HCT116 (cell line): ENCODE results near the gene MFSD6. TPM values are rescaled to one million over a fixed set of nuclear protein-coding genes. Genes with fewer than 3 reads are reported as not detected.
"Not testable (repeated sequence)": the region's sequence is repeated elsewhere in the genome, so short reads cannot be mapped to it uniquely, and the experiment has no call there.

Source experiments
- ATAC-seq: fragments of 200-7000 bp; cut with Tn5 transposase; 2 replicates; pipeline ENCODE4 v1.9.1; 2020; ENCODE audit warnings: mild to moderate bottlenecking, moderate library complexity
- BruUV-seq: library from RNA; stranded (reverse); fragments of 400-500 nt; replicated peaks from 2 replicates; lab custom pipeline; 2021; lab: Mats Ljungman, UMichigan
- CTCF ChIA-PET: fragments of 300-600 bp; sonication (Branson Sonifier 250); formaldehyde crosslinking; loops from one replicate; lab custom pipeline; 2021; ENCODE audit warnings: antibody characterized with exemption; lab: Charles Lee
- POLR2A ChIA-PET: fragments of 300-600, 350-600 bp; sonication (Branson Sonifier 250); formaldehyde crosslinking; loops from one replicate; lab custom pipeline; 2021; ENCODE audit warnings: antibody characterized with exemption; lab: Charles Lee
- RAD21 ChIA-PET, 2 experiments: fragments of 300-600 bp; sonication (Branson Sonifier 250); formaldehyde crosslinking; loops; one replicate each; lab custom pipeline; 2023; ENCODE audit warnings: low total read pairs in 2 of 2; ENCODE audit not compliant: uncharacterized antibody in 2 of 2, unreplicated experiment in 2 of 2, low non-redundant PET in 1 of 2; lab: Charles Lee
- DNase-seq: peaks from one replicate; pipeline ENCODE4 v3.0.0-alpha.2; 2010; ENCODE audit warnings: low read depth, low spot score
- H2AFZ ChIP-seq: fragments of 200-600 bp; shearing (Covaris generic), sonication (generic); 2 replicates; pipeline ENCODE4 v1.6.1; 2017; ENCODE audit warnings: low read depth, mixed run types, mixed read lengths, antibody characterized with exemption, low read length; ENCODE audit not compliant: poor library complexity, severe bottlenecking
- H3K27ac ChIP-seq: 2 replicates; pipeline ENCODE4 v1.5.1; 2012; ENCODE audit warnings: low read depth, low read length
- H3K27me3 ChIP-seq: fragments of 200-600 bp; sonication (generic); 2 replicates; pipeline ENCODE4 v1.6.1; 2016; ENCODE audit warnings: mixed run types, low read length, mixed read lengths; ENCODE audit not compliant: insufficient read depth
- H3K36me3 ChIP-seq, 2 experiments: fragments of 200-500 bp in 1 of 2; fragments of 200-600 bp in 1 of 2; sonication (Bioruptor generic) in 1 of 2; sonication (generic) in 1 of 2; 2 replicates each; pipeline versions ENCODE4 v1.5.1 to v1.6.1; 2014 to 2016; ENCODE audit warnings: low read length in 2 of 2, inconsistent platforms in 1 of 2, mixed read lengths in 1 of 2, mixed run types in 1 of 2; ENCODE audit not compliant: insufficient read depth in 2 of 2, control insufficient read depth in 1 of 2
- H3K4me1 ChIP-seq, 2 experiments: fragments of 200-600 bp in 1 of 2; sonication (generic) in 1 of 2; 2 replicates each; pipeline versions ENCODE4 v1.5.1 to v1.6.1; 2012 to 2017; ENCODE audit warnings: low read length in 2 of 2, inconsistent platforms in 1 of 2, mild to moderate bottlenecking in 1 of 2, mixed read lengths in 1 of 2, mixed run types in 1 of 2, moderate library complexity in 1 of 2; ENCODE audit not compliant: insufficient read depth in 2 of 2, control insufficient read depth in 1 of 2
- H3K4me2 ChIP-seq: fragments of 200-600 bp; sonication (generic); 2 replicates; pipeline ENCODE4 v1.6.1; 2017; ENCODE audit warnings: mixed run types, low read length, mixed read lengths
- H3K4me3 ChIP-seq, 2 experiments: fragments of 200-600 bp in 1 of 2; sonication (generic) in 1 of 2; replicated peaks in 1 of 2; 2 replicates each; pipeline ENCODE4 v1.5.1; 2011 to 2016; ENCODE audit warnings: low read length in 2 of 2, control low read depth in 1 of 2, low read depth in 1 of 2, mild to moderate bottlenecking in 1 of 2, mixed read lengths in 1 of 2, mixed run types in 1 of 2
- H3K79me2 ChIP-seq: fragments of 200-600 bp; sonication (generic); 2 replicates; pipeline ENCODE4 v1.6.1; 2017; ENCODE audit warnings: mild to moderate bottlenecking, mixed run types, low read length, moderate library complexity, mixed read lengths; ENCODE audit not compliant: insufficient read depth
- H3K9ac ChIP-seq: fragments of 200-600 bp; sonication (generic); 2 replicates; pipeline ENCODE4 v1.6.1; 2016; ENCODE audit warnings: low read length, mixed read lengths
- H3K9me2 ChIP-seq: fragments of 200-600 bp; sonication (generic), shearing (Covaris generic); 2 replicates; pipeline ENCODE4 v1.6.1; 2017; ENCODE audit warnings: mixed run types, mild to moderate bottlenecking, moderate library complexity; ENCODE audit not compliant: insufficient read depth
- H3K9me3 ChIP-seq, 2 experiments: fragments of 200-500 bp in 1 of 2; fragments of 200-600 bp in 1 of 2; sonication (Bioruptor generic) in 1 of 2; sonication (generic) in 1 of 2; 2 replicates each; pipeline ENCODE4 v1.6.1; 2014 to 2017; ENCODE audit warnings: low read length in 2 of 2, mixed read lengths in 2 of 2, inconsistent platforms in 1 of 2, low read depth in 1 of 2, mild to moderate bottlenecking in 1 of 2, mixed run types in 1 of 2, moderate library complexity in 1 of 2; ENCODE audit not compliant: control insufficient read depth in 1 of 2, insufficient read depth in 1 of 2
- H4K20me1 ChIP-seq: fragments of 200-600 bp; sonication (generic), shearing (Covaris generic); 2 replicates; pipeline ENCODE4 v1.6.1; 2017; ENCODE audit warnings: mixed run types, mild to moderate bottlenecking, moderate library complexity; ENCODE audit not compliant: insufficient read depth
- CBX3 ChIP-seq: IDR thresholded peaks from 2 replicates; pipeline ENCODE4 v1.6.1; 2012; ENCODE audit warnings: low read depth
- CTCF ChIP-seq, 3 experiments: fragments of 200-600 bp in 1 of 3; sonication (generic) in 1 of 3; IDR thresholded peaks in 2 of 3; conservative IDR thresholded peaks in 1 of 3; 2 replicates each; pipeline ENCODE4 v1.5.1; 2012 to 2017; ENCODE audit warnings: low read depth in 2 of 3, low read length in 2 of 3, antibody characterized with exemption in 1 of 3, borderline replicate concordance in 1 of 3, control low read depth in 1 of 3, mild to moderate bottlenecking in 1 of 3, mixed read lengths in 1 of 3, mixed run types in 1 of 3, moderate library complexity in 1 of 3; ENCODE audit not compliant: insufficient read depth in 1 of 3
- EGR1 ChIP-seq: IDR thresholded peaks from 2 replicates; pipeline ENCODE4 v1.6.1; 2012; ENCODE audit warnings: low read depth
- ELF1 ChIP-seq: IDR thresholded peaks from 2 replicates; pipeline ENCODE4 v1.6.1; 2012; ENCODE audit warnings: low read depth, borderline replicate concordance
- EZH2phosphoT487 ChIP-seq: fragments of 200-600 bp; IDR thresholded peaks from 2 replicates; pipeline ENCODE4 v1.6.1; 2018; ENCODE audit warnings: antibody characterized with exemption, borderline replicate concordance
- FOSL1 ChIP-seq: IDR thresholded peaks from 2 replicates; pipeline ENCODE4 v1.6.1; 2012; ENCODE audit warnings: low read depth
- POLR2AphosphoS5 ChIP-seq: IDR thresholded peaks from 2 replicates; pipeline ENCODE4 v1.6.1; 2011; ENCODE audit warnings: mild to moderate bottlenecking, low read depth, low read length, moderate library complexity
- REST ChIP-seq: IDR thresholded peaks from 2 replicates; pipeline ENCODE4 v1.6.1; 2012; ENCODE audit warnings: low read depth
- SP1 ChIP-seq: IDR thresholded peaks from 2 replicates; pipeline ENCODE4 v1.6.1; 2012; ENCODE audit warnings: low read depth
- SRF ChIP-seq: IDR thresholded peaks from 2 replicates; pipeline ENCODE4 v1.6.1; 2012; ENCODE audit warnings: low read depth
- TCF7L2 ChIP-seq: IDR thresholded peaks from 2 replicates; pipeline ENCODE4 v1.7.0; 2011; ENCODE audit warnings: borderline replicate concordance, inconsistent platforms; ENCODE audit not compliant: insufficient read depth, insufficient read length; ENCODE audit errors: extremely low read depth
- ZBTB33 ChIP-seq: IDR thresholded peaks from 2 replicates; pipeline ENCODE4 v1.6.1; 2011; ENCODE audit warnings: mild to moderate bottlenecking, low read length, moderate library complexity; ENCODE audit not compliant: insufficient replicate concordance; ENCODE audit errors: extremely low read depth
- intact Hi-C: fragments of 100-400 bp; cut with micrococcal nuclease; formaldehyde crosslinking; loops from 2 replicates; pipeline ENCODE4 v1.10.0; 2022
- total RNA-seq: library from RNA; stranded (reverse); gene quantifications from one replicate; pipeline ENCODE4 v1.2.1, GENCODE V29; 2021; ENCODE audit not compliant: unreplicated experiment

MFSD6 gene
- total RNA-seq, 1 experiment from 2014 or later, result 18.6 TPM

DNA sequence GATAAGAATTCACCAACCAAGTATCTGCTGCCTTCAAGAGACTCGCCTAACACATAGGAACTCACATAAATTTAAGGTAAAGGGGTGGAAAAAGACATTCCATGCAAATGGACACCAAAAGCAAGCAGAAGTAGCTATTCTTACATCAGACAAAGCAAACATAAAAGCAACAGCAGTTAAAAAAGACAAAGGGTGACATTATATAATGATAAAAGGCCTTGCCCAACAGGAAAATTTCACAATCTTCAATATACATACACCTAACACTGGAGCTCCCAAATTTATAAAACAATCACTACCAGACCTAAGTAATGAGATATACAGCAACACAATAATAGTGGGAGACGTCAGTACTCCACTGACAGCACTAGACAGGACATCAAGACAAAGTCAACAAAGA, 84.9 kb downstream of the MFSD6 start:
- no peaks in the 10 kb centered on the region for H3K36me3 ChIP-seq
- H3K9me2 ChIP-seq, result no peaks in the 10 kb centered on the region
- ChIA-PET CTCF (no interaction called here), RAD21 (no interaction called here), POLR2A (no interaction called here)
- no peak for DNase-seq
- H3K79me2 ChIP-seq, result no peaks in the 10 kb centered on the region
- BruUV-seq, result no TSS peak
- ATAC-seq, result no peak
- H3K4me1 ChIP-seq, result no peaks in the 10 kb centered on the region
- intact Hi-C loops, result no loop called here
- H3K27ac ChIP-seq, result no peak overlapping the region
- TF ChIP-seq ZBTB33 (no peak), SRF (no peak), CTCF (IDR thresholded peaks at IDR 0.05 in 2 of 3, conservative IDR thresholded peaks at IDR 0.05 in 1 of 3; ENCODE audit: borderline replicate concordance in 1 of 3, insufficient read depth in 1 of 3, low read depth in 2 of 3, low read length in 2 of 3) (no peak), ELF1 (no peak), REST (no peak), POLR2AphosphoS5 (no peak), EZH2phosphoT487 (no peak), TCF7L2 (no peak), CBX3 (no peak), EGR1 (no peak), SP1 (no peak), FOSL1 (no peak)
- TF ChIP-seq, all 23 proteins: peak for 0
- Histone ChIP-seq H3K9ac (no peak overlapping the region), H3K9me3 (no peaks in the 10 kb centered on the region), H4K20me1 (no peaks in the 10 kb centered on the region), H2AFZ (no peak overlapping the region), H3K27me3 (no peaks in the 10 kb centered on the region), H3K4me3 (no peak overlapping the region), H3K4me2 (no peak overlapping the region)

- RAD21 ChIA-PET, H3K4me3 ChIP-seq, H3K9me2 ChIP-seq, H3K9me3 ChIP-seq, H4K20me1 ChIP-seq, H3K4me1 ChIP-seq, intact Hi-C loops, POLR2A ChIA-PET, DNase-seq, H3K27me3 ChIP-seq, H2AFZ ChIP-seq, CTCF ChIA-PET, H3K79me2 ChIP-seq, H3K4me2 ChIP-seq, H3K9ac ChIP-seq, H3K36me3 ChIP-seq, ATAC-seq, H3K27ac ChIP-seq, BruUV-seq: not testable (repeated sequence)
Measured at GRCh38 chr2:190494600-190495227, 86.6 kb downstream of the MFSD6 start.
